ENCODE data around the gene MYO10.
A peak's percentile ranks its signal among the peaks of the same experiment; 100 is the strongest.

MYO10 gene

GRCh38 chr5:16797951-16798350 is 138.1 kb downstream of the MYO10 start:
- DNase-seq (ENCODE audit: low read depth, low spot score): no peak
- Histone ChIP-seq H3K4me3 (ENCODE audit: insufficient read length, low read depth) (no peak overlapping the region), H3K9ac (ENCODE audit: insufficient read length, low read depth) (no peak overlapping the region), H3K27me3 (ENCODE audit: insufficient read depth, insufficient read length) (no peaks in the 10 kb centered on the region), H3K9me3 (ENCODE audit: insufficient read depth, low read length) (no peaks in the 10 kb centered on the region), H3K4me1 (ENCODE audit: insufficient read depth, insufficient read length) (no peaks in the 10 kb centered on the region), H3K36me3 (ENCODE audit: insufficient read depth, insufficient read length, low read length) (peaks cover 4% of the 10 kb centered on the region)
- TF ChIP-seq SUZ12 (IDR thresholded peaks at IDR 0.05; ENCODE audit: extremely low read depth, insufficient read depth, insufficient read length) (no peak), ZNF274 (IDR thresholded peaks at IDR 0.05; ENCODE audit: low read depth, low read length) (no peak), YY1 (IDR thresholded peaks at IDR 0.05; ENCODE audit: insufficient read depth, insufficient read length) (no peak)

GRCh38 chr5:16794269-16794913 is 141.7 kb downstream of the MYO10 start:
- no peak overlapping the region for H3K9ac ChIP-seq (ENCODE audit: insufficient read length, low read depth)
- H3K36me3 ChIP-seq (ENCODE audit: insufficient read depth, insufficient read length, low read length): peaks cover 4% of the 10 kb centered on the region
- DNase-seq (ENCODE audit: low read depth, low spot score): no peak
- H3K27me3 ChIP-seq (ENCODE audit: insufficient read depth, insufficient read length): no peaks in the 10 kb centered on the region
- TF ChIP-seq SUZ12 (IDR thresholded peaks at IDR 0.05; ENCODE audit: extremely low read depth, insufficient read depth, insufficient read length) (no peak), ZNF274 (IDR thresholded peaks at IDR 0.05; ENCODE audit: low read depth, low read length) (no peak), YY1 (IDR thresholded peaks at IDR 0.05; ENCODE audit: insufficient read depth, insufficient read length) (no peak)
- no peaks in the 10 kb centered on the region for H3K4me1 ChIP-seq (ENCODE audit: insufficient read depth, insufficient read length)
- H3K4me3 ChIP-seq (ENCODE audit: insufficient read length, low read depth): no peak overlapping the region
- H3K9me3 ChIP-seq (ENCODE audit: insufficient read depth, low read length): no peaks in the 10 kb centered on the region

DNA sequence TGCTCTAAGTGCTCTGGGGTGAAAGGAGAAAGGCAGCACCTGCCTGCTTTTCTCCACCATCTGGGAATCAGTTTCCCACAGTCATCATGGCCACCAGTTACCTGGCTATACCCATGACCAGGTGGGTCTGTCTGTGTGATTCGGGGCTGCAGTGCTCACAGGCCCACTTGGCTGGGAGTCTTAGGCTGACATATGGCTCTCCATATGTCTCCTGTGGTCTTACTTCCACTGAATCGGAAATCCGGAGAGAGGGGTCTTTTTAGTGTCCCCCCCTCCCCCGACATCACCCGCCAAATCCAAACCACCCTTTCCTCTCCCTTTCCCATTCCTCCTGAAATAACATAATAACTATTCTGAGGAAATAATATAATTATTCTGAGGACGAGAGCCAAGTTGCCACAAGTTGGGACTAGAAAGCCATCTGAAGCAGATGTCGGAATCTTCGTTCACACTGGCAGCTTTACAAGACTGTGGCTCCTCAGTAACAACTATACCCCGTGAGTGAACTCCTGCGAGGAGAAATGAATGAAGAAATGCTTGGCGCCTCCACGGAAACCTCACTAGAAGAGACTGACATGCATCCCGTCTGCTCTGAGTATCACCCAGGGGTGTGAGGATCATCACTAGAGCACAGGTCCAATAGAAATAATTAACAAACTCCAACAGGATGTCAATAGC is 143.4 kb downstream of the MYO10 start:
- Histone ChIP-seq H3K4me1 (ENCODE audit: insufficient read depth, insufficient read length) (no peaks in the 10 kb centered on the region), H3K9ac (ENCODE audit: insufficient read length, low read depth) (no peak overlapping the region), H3K27me3 (ENCODE audit: insufficient read depth, insufficient read length) (no peaks in the 10 kb centered on the region), H3K4me3 (ENCODE audit: insufficient read length, low read depth) (no peak overlapping the region), H3K9me3 (ENCODE audit: insufficient read depth, low read length) (no peaks in the 10 kb centered on the region), H3K36me3 (ENCODE audit: insufficient read depth, insufficient read length, low read length) (peaks cover 4% of the 10 kb centered on the region)
- TF ChIP-seq SUZ12 (IDR thresholded peaks at IDR 0.05; ENCODE audit: extremely low read depth, insufficient read depth, insufficient read length) (no peak), ZNF274 (IDR thresholded peaks at IDR 0.05; ENCODE audit: low read depth, low read length) (no peak)
- no peak for DNase-seq (ENCODE audit: low read depth, low spot score)

DNA sequence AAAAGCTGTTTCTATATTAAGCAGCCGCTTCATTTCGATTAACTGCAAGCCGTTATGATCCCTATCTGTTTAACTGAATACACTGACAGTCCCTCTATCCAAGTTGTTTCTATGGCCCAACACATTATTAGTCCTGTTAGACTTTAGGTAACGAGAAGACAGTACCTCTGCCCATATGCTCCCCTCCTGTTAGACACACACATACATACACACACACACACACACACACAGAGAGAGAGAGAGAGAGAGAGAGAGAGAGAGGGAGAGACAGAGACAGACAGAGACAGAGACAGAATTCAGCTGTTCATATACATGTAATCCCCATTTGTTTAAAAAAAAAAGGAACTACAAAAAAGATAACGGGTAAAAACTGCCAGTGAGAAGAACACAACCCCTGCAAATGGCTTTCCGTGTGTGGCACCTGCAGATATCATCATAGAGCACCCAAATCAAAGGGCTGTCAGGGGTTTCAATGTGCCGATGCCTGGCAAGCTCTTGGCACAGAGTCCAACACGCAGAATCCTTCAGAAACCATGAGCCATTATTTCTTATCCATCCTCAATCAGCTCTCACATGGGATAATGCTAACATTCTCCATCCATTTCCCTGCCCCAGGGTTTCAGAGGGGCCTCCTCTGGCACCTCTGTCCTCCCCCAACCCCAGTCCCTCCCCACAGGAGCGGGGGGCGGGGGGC is 144.0 kb downstream of the MYO10 start:
- DNase-seq (ENCODE audit: low read depth, low spot score): no peak
- Histone ChIP-seq H3K4me3 (ENCODE audit: insufficient read length, low read depth) (no peak overlapping the region), H3K9ac (ENCODE audit: insufficient read length, low read depth) (no peak overlapping the region), H3K36me3 (ENCODE audit: insufficient read depth, insufficient read length, low read length) (peaks cover 4% of the 10 kb centered on the region), H3K9me3 (ENCODE audit: insufficient read depth, low read length) (no peaks in the 10 kb centered on the region), H3K4me1 (ENCODE audit: insufficient read depth, insufficient read length) (no peaks in the 10 kb centered on the region), H3K27me3 (ENCODE audit: insufficient read depth, insufficient read length) (no peaks in the 10 kb centered on the region)
- no peak for TF ChIP-seq YY1 (IDR thresholded peaks at IDR 0.05; ENCODE audit: insufficient read depth, insufficient read length)
- TF ChIP-seq SUZ12 (IDR thresholded peaks at IDR 0.05; ENCODE audit: extremely low read depth, insufficient read depth, insufficient read length): no peak
- TF ChIP-seq ZNF274 (IDR thresholded peaks at IDR 0.05; ENCODE audit: low read depth, low read length): no peak

GRCh38 chr5:16791036-16791705 is 144.9 kb downstream of the MYO10 start:
- no peaks in the 10 kb centered on the region for H3K27me3 ChIP-seq (ENCODE audit: insufficient read depth, insufficient read length)
- no peak for TF ChIP-seq YY1 (IDR thresholded peaks at IDR 0.05; ENCODE audit: insufficient read depth, insufficient read length)
- no peak for TF ChIP-seq SUZ12 (IDR thresholded peaks at IDR 0.05; ENCODE audit: extremely low read depth, insufficient read depth, insufficient read length)
- no peak for TF ChIP-seq ZNF274 (IDR thresholded peaks at IDR 0.05; ENCODE audit: low read depth, low read length)
- no peaks in the 10 kb centered on the region for H3K9me3 ChIP-seq (ENCODE audit: insufficient read depth, low read length)
- peak; percentile 27 for DNase-seq (ENCODE audit: low read depth, low spot score)
- H3K4me1 ChIP-seq (ENCODE audit: insufficient read depth, insufficient read length): no peaks in the 10 kb centered on the region
- no peak overlapping the region for H3K4me3 ChIP-seq (ENCODE audit: insufficient read length, low read depth)
- no peak overlapping the region for H3K9ac ChIP-seq (ENCODE audit: insufficient read length, low read depth)
- peaks cover 4% of the 10 kb centered on the region for H3K36me3 ChIP-seq (ENCODE audit: insufficient read depth, insufficient read length, low read length)

GRCh38 chr5:16788957-16789356 is 147.1 kb downstream of the MYO10 start:
- Histone ChIP-seq H3K27me3 (ENCODE audit: insufficient read depth, insufficient read length) (no peaks in the 10 kb centered on the region), H3K4me1 (ENCODE audit: insufficient read depth, insufficient read length) (no peaks in the 10 kb centered on the region), H3K9ac (ENCODE audit: insufficient read length, low read depth) (no peak overlapping the region), H3K9me3 (ENCODE audit: insufficient read depth, low read length) (no peaks in the 10 kb centered on the region), H3K36me3 (ENCODE audit: insufficient read depth, insufficient read length, low read length) (no peaks in the 10 kb centered on the region), H3K4me3 (ENCODE audit: insufficient read length, low read depth) (no peak overlapping the region)
- no peak for TF ChIP-seq YY1 (IDR thresholded peaks at IDR 0.05; ENCODE audit: insufficient read depth, insufficient read length)
- TF ChIP-seq SUZ12 (IDR thresholded peaks at IDR 0.05; ENCODE audit: extremely low read depth, insufficient read depth, insufficient read length): no peak
- no peak for TF ChIP-seq ZNF274 (IDR thresholded peaks at IDR 0.05; ENCODE audit: low read depth, low read length)
- DNase-seq (ENCODE audit: low read depth, low spot score): no peak

- Histone ChIP-seq H3K36me3 (ENCODE audit: insufficient read depth, insufficient read length, low read length) (peaks cover 5% of the 10 kb centered on the region), H3K27me3 (ENCODE audit: insufficient read depth, insufficient read length) (no peaks in the 10 kb centered on the region), H3K4me3 (ENCODE audit: insufficient read length, low read depth) (no peak overlapping the region), H3K9ac (ENCODE audit: insufficient read length, low read depth) (no peak overlapping the region), H3K4me1 (ENCODE audit: insufficient read depth, insufficient read length) (no peaks in the 10 kb centered on the region), H3K9me3 (ENCODE audit: insufficient read depth, low read length) (no peaks in the 10 kb centered on the region)
- no peak for DNase-seq (ENCODE audit: low read depth, low spot score)
- TF ChIP-seq YY1 (IDR thresholded peaks at IDR 0.05; ENCODE audit: insufficient read depth, insufficient read length) (no peak), ZNF274 (IDR thresholded peaks at IDR 0.05; ENCODE audit: low read depth, low read length) (no peak), SUZ12 (IDR thresholded peaks at IDR 0.05; ENCODE audit: extremely low read depth, insufficient read depth, insufficient read length) (no peak)
Measured at GRCh38 chr5:16787278-16787677, 148.8 kb downstream of the MYO10 start.
